Fibroblast of lung (primary cell): ENCODE measurements around the gene SEC14L2. TPM values are rescaled to one million over a fixed set of nuclear protein-coding genes. Genes with fewer than 3 reads are reported as not detected.

Source experiments
- DNase-seq, 2 donors: peaks; one replicate each; pipeline versions ENCODE4 v3.0.0 to v3.0.0-alpha.2; 2010; ENCODE audit warnings: low read depth in 2 of 2
- H2AFZ ChIP-seq: 2 replicates; pipeline ENCODE4 v1.5.1; 2012; ENCODE audit warnings: low read length, control low read depth, inconsistent platforms
- H3K27ac ChIP-seq: 2 replicates; pipeline ENCODE4 v1.5.1; 2011; ENCODE audit warnings: low read length, control low read depth; ENCODE audit not compliant: insufficient read depth
- H3K27me3 ChIP-seq: 2 replicates; pipeline ENCODE4 v1.5.1; 2011; ENCODE audit warnings: mild to moderate bottlenecking, low read length; ENCODE audit not compliant: control insufficient read depth, insufficient read depth
- H3K36me3 ChIP-seq: 2 replicates; pipeline ENCODE4 v1.5.1; 2011; ENCODE audit warnings: low read length; ENCODE audit not compliant: control insufficient read depth, insufficient read depth
- H3K4me1 ChIP-seq: 2 replicates; pipeline ENCODE4 v1.5.1; 2011; ENCODE audit warnings: low read length; ENCODE audit not compliant: control insufficient read depth, insufficient read depth; ENCODE audit errors: extremely low read depth
- H3K4me2 ChIP-seq: 2 replicates; pipeline ENCODE4 v1.5.1; 2011; ENCODE audit warnings: low read length, control low read depth; ENCODE audit not compliant: insufficient read depth; ENCODE audit errors: extremely low read depth
- H3K4me3 ChIP-seq, 4 experiments: fragments of 200-600 bp in 1 of 4; sonication (generic) in 1 of 4; replicated peaks in 1 of 4; 2 replicates each; pipeline ENCODE4 v1.5.1; 2011 to 2016; ENCODE audit warnings: low read length in 4 of 4, low read depth in 3 of 4, mild to moderate bottlenecking in 3 of 4, control low read depth in 2 of 4, inconsistent platforms in 1 of 4, mixed read lengths in 1 of 4; ENCODE audit not compliant: insufficient read depth in 1 of 4; ENCODE audit errors: control extremely low read depth in 1 of 4
- H3K79me2 ChIP-seq: 2 replicates; pipeline ENCODE4 v1.5.1; 2012; ENCODE audit warnings: mild to moderate bottlenecking, low read length, inconsistent platforms; ENCODE audit not compliant: control insufficient read depth, insufficient read depth
- H3K9ac ChIP-seq: 2 replicates; pipeline ENCODE4 v1.5.1; 2011; ENCODE audit warnings: mild to moderate bottlenecking, low read length, control low read depth; ENCODE audit not compliant: insufficient read depth
- H3K9me3 ChIP-seq: 2 replicates; pipeline ENCODE4 v1.5.1; 2012; ENCODE audit warnings: low read depth, low read length; ENCODE audit not compliant: control insufficient read depth, insufficient read depth
- H4K20me1 ChIP-seq: 2 replicates; pipeline ENCODE4 v1.5.1; 2011; ENCODE audit warnings: low read length; ENCODE audit not compliant: control insufficient read depth, insufficient read depth; ENCODE audit errors: extremely low read depth
- EZH2 ChIP-seq: IDR thresholded peaks from 2 replicates; pipeline ENCODE4 v1.5.1; 2012; ENCODE audit warnings: low read length, control low read depth, mild to moderate bottlenecking; ENCODE audit errors: missing control alignments
- polyA plus RNA-seq, 2 donors: library from polyadenylated mRNA; depleted of rRNA in 1 of 2; stranded (reverse) in 1 of 2; unstranded in 1 of 2; fragments of >200 nt; gene quantifications; 2 replicates each; pipeline ENCODE4 v1.2.1, GENCODE V29; 2011 to 2012; ENCODE audit warnings: missing spikeins in 1 of 2
- total RNA-seq: library from RNA; depleted of rRNA; stranded (reverse); fragments of >200 nt; gene quantifications from 2 replicates; pipeline ENCODE4 v1.2.1, GENCODE V29; 2014
- TF ChIP-seq, protein P1 (sequence below), 2 donors: IDR thresholded peaks in 1 of 2; conservative IDR thresholded peaks in 1 of 2; 1 replicate in 1 of 2; 2 replicates in 1 of 2; pipeline ENCODE4 v1.5.1; 2011 to 2012; ENCODE audit warnings: low read length in 2 of 2, control low read depth in 1 of 2, inconsistent platforms in 1 of 2, low read depth in 1 of 2, mild to moderate bottlenecking in 1 of 2

Gene SEC14L2
- total and polyA plus RNA-seq, 2 donors (not counting 1 experiment from before 2014, with no cell fraction given): 5.8 to 10.2 TPM

DNA sequence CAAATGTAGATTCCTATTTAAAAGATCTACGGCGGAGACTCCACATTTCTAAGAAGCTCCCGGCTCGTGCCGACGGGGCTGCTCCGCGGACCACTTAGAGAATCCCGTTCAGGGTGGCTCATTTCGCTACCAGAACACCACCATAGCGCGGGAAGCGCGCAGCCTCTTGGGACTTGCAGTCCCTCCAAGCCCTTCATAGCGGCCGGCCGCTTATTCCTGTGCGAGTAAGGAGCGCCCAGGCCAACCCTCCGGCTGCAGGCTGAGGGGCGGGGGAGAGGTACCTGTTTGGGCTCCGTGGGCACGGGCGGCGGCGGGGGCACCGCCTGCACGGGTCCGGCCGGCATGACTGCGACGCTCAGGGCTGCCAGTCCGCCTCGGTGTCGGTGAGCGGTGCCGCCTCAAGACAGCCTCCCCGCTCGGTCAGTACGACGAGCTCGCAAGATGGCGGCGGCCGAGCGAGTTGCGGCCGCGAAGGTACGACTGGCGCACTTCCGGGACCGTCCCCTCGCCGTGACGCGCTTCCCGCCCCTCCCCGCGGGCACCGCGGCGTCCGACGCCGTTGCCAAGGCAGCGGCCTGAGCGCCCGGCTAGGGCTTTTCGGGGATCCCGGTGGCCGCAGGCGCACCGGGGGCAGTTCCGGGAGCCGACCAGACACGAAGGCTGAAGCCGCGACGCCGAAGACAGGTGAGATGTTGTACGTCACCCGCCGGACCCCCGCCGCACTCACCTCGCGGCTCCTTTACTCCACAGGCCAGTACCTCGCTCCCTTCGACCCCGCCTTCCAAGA is 40.2 kb upstream of the SEC14L2 start, which contains the start of the genes CCDC157 and SF3A1:
Gene CCDC157 (plus strand): TSS at position 559 of the 787 bp plus-strand sequence. CDS start 8,994 bp downstream, outside the sequence.
Gene SF3A1 (minus strand): TSS at position 446 of the 787 bp plus-strand sequence. CDS start 102 bp downstream, at position 344.
- peak within 1 kb of the TSS; percentile 91 for H3K9ac ChIP-seq
- TF ChIP-seq, protein P1, sequence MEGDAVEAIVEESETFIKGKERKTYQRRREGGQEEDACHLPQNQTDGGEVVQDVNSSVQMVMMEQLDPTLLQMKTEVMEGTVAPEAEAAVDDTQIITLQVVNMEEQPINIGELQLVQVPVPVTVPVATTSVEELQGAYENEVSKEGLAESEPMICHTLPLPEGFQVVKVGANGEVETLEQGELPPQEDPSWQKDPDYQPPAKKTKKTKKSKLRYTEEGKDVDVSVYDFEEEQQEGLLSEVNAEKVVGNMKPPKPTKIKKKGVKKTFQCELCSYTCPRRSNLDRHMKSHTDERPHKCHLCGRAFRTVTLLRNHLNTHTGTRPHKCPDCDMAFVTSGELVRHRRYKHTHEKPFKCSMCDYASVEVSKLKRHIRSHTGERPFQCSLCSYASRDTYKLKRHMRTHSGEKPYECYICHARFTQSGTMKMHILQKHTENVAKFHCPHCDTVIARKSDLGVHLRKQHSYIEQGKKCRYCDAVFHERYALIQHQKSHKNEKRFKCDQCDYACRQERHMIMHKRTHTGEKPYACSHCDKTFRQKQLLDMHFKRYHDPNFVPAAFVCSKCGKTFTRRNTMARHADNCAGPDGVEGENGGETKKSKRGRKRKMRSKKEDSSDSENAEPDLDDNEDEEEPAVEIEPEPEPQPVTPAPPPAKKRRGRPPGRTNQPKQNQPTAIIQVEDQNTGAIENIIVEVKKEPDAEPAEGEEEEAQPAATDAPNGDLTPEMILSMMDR (conservative IDR thresholded peaks at IDR 0.05 in 1 of 2, IDR thresholded peaks at IDR 0.05 in 1 of 2; ENCODE audit: low read depth in 1 of 2, low read length in 2 of 2): no peak
- TF ChIP-seq EZH2: no peak
- peak within 1 kb of the TSS; percentile 89 for H2AFZ ChIP-seq
- peak within 1 kb of the TSS; percentile 89 to 99 (median 96) for H3K4me3 ChIP-seq
- peak within 1 kb of the TSS; percentile 95 for H3K27ac ChIP-seq
- H3K4me2 ChIP-seq: peak within 1 kb of the TSS; percentile 98
- H3K36me3 ChIP-seq: peaks cover 12% of the 10 kb centered on the region
- H3K4me1 ChIP-seq: no peaks in the 10 kb centered on the region
- no peaks in the 10 kb centered on the region for H3K9me3 ChIP-seq
- H3K79me2 ChIP-seq: peaks cover 36% of the 10 kb centered on the region
- peak; percentile 92 to 93 for DNase-seq
- no peaks in the 10 kb centered on the region for H4K20me1 ChIP-seq
- no peaks in the 10 kb centered on the region for H3K27me3 ChIP-seq

DNA sequence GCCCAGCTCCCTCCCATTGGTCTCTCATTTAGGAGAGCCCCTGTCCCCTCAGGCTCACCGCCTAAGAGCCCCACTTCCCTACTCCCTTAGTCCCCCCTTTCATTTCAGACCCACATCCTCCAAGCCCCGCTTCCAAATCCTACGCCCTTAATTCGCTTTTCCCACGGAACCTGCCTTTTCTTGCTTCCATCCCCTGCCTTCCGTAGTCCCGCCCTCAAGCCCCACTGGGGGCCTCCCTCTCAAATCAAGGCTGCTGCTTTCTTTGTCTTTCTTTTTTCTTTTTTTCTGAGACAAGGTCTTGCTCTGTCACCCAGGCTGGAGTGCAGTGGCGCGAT is 39.6 kb upstream of the SEC14L2 start:
- H3K27ac ChIP-seq: peak overlapping the region; percentile 95
- H3K9ac ChIP-seq: peak overlapping the region; percentile 91
- H2AFZ ChIP-seq: peak overlapping the region; percentile 89
- peaks cover 9% of the 10 kb centered on the region for H3K36me3 ChIP-seq
- H3K27me3 ChIP-seq: no peaks in the 10 kb centered on the region
- H3K4me2 ChIP-seq: peak overlapping the region; percentile 87
- H3K9me3 ChIP-seq: no peaks in the 10 kb centered on the region
- H3K79me2 ChIP-seq: peaks cover 33% of the 10 kb centered on the region
- H3K4me1 ChIP-seq: no peaks in the 10 kb centered on the region
- TF ChIP-seq, protein P1 (conservative IDR thresholded peaks at IDR 0.05 in 1 of 2, IDR thresholded peaks at IDR 0.05 in 1 of 2; ENCODE audit: low read depth in 1 of 2, low read length in 2 of 2): no peak
- TF ChIP-seq EZH2: no peak
- no peak for DNase-seq
- H3K4me3 ChIP-seq: peak overlapping the region; percentile 82 to 99 (median 96)
- H4K20me1 ChIP-seq: no peaks in the 10 kb centered on the region

DNA sequence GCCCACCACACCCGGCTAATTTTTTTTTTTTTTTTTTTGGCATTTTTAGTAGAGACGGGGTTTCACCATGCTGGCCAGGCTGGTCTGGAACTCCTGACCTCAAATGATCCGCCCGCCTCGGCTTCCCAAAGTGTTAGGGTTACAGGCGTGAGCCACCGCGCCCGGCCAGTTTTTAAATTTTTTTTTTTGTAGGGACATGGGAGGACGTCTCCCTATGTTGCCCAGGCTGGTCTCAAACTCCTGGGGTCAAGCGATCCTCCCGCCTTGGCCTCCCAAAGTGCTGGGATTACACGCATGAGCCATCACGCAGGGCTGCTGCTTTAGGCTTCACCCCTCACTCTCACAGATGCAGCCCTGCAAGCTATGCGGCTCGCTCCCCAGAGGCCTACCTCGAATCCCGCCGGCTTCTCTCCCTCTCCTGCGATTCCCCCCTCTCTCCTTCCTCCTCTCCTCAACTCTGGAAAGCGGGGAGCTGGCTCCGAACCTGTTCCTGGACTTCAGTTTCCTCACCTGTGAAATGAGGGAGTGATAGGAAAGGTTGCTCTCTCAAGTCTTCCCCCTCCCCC is 39.1 kb upstream of the SEC14L2 start:
- H4K20me1 ChIP-seq: no peaks in the 10 kb centered on the region
- no peak overlapping the region for H3K9ac ChIP-seq
- H3K9me3 ChIP-seq: no peaks in the 10 kb centered on the region
- H3K27me3 ChIP-seq: no peaks in the 10 kb centered on the region
- peak overlapping the region; percentile 87 for H3K4me2 ChIP-seq
- H3K4me3 ChIP-seq: peak overlapping the region in 3 of 4 experiments; percentile 94 to 99 (median 99)
- DNase-seq: no peak
- H3K36me3 ChIP-seq: peaks cover 5% of the 10 kb centered on the region
- H3K27ac ChIP-seq: no peak overlapping the region
- no peaks in the 10 kb centered on the region for H3K4me1 ChIP-seq
- peaks cover 29% of the 10 kb centered on the region for H3K79me2 ChIP-seq
- H2AFZ ChIP-seq: no peak overlapping the region
- TF ChIP-seq EZH2: no peak
- TF ChIP-seq, protein P1 (conservative IDR thresholded peaks at IDR 0.05 in 1 of 2, IDR thresholded peaks at IDR 0.05 in 1 of 2; ENCODE audit: low read depth in 1 of 2, low read length in 2 of 2): no peak
